Muscle layer of colon (tissue), 2 donors: ENCODE data around the gene ZNFX1.
A peak's percentile ranks its signal among the peaks of the same experiment; 100 is the strongest.

ENCODE experiments used
- H3K27ac ChIP-seq: one replicate; pipeline ENCODE4 v1.7.0; 2013; ENCODE audit warnings: low read depth, mild to moderate bottlenecking, low read length, moderate library complexity
- H3K27me3 ChIP-seq, 2 donors: one replicate each; pipeline ENCODE4 v1.7.0; 2013; ENCODE audit warnings: low read length in 2 of 2, mild to moderate bottlenecking in 2 of 2; ENCODE audit not compliant: insufficient read depth in 2 of 2, control insufficient read depth in 1 of 2
- H3K36me3 ChIP-seq: one replicate; pipeline ENCODE4 v1.7.0; 2013; ENCODE audit warnings: mild to moderate bottlenecking, low read length; ENCODE audit not compliant: insufficient read depth
- H3K4me1 ChIP-seq: one replicate; pipeline ENCODE4 v1.7.0; 2013; ENCODE audit warnings: mild to moderate bottlenecking, low read length; ENCODE audit not compliant: insufficient read depth
- H3K4me3 ChIP-seq, 2 donors: one replicate each; pipeline ENCODE4 v1.7.0; 2013; ENCODE audit warnings: low read length in 2 of 2, low read depth in 1 of 2, mild to moderate bottlenecking in 1 of 2, moderate library complexity in 1 of 2
- H3K9ac ChIP-seq: one replicate; pipeline ENCODE4 v1.7.0; 2013; ENCODE audit warnings: low read length
- H3K9me3 ChIP-seq: one replicate; pipeline ENCODE4 v1.7.0; 2013; ENCODE audit warnings: mild to moderate bottlenecking, low read length
- donor health status: abdominal sarcoma.
- donor health status: Adenocarcinoma of cecum.

Gene ZNFX1

GRCh38 chr20:49276161-49276960, 1.5 kb downstream of the ZNFX1 start:
- Histone ChIP-seq H3K4me1 (peaks cover 46% of the 10 kb centered on the region), H3K36me3 (peaks cover 36% of the 10 kb centered on the region), H3K27me3 (no peaks in the 10 kb centered on the region), H3K9ac (peak overlapping the region; percentile 60), H3K9me3 (peaks cover 8% of the 10 kb centered on the region), H3K27ac (peak overlapping the region; percentile 70), H3K4me3 (peak overlapping the region; percentile 8 to 94)

- peaks cover 39% of the 10 kb centered on the region for H3K4me1 ChIP-seq
- H3K27ac ChIP-seq, result no peak overlapping the region
- peaks cover 2% of the 10 kb centered on the region for H3K9me3 ChIP-seq
- peak overlapping the region in 1 of 2 donors; percentile 1 for H3K4me3 ChIP-seq
- peak overlapping the region; percentile 1 for H3K9ac ChIP-seq
- H3K27me3 ChIP-seq, result no peaks in the 10 kb centered on the region
- peaks cover 36% of the 10 kb centered on the region for H3K36me3 ChIP-seq
Observed at GRCh38 chr20:49275636-49276035, 2.2 kb downstream of the ZNFX1 start.

GRCh38 chr20:49275216-49275615, 2.6 kb downstream of the ZNFX1 start:
- Histone ChIP-seq H3K27ac (no peak overlapping the region), H3K9me3 (no peaks in the 10 kb centered on the region), H3K27me3 (no peaks in the 10 kb centered on the region), H3K4me1 (peaks cover 37% of the 10 kb centered on the region), H3K36me3 (peaks cover 36% of the 10 kb centered on the region), H3K4me3 (no peak overlapping the region), H3K9ac (no peak overlapping the region)

- Histone ChIP-seq H3K27ac (no peak overlapping the region), H3K4me1 (peaks cover 35% of the 10 kb centered on the region), H3K36me3 (peaks cover 39% of the 10 kb centered on the region), H3K4me3 (no peak overlapping the region), H3K9ac (no peak overlapping the region), H3K27me3 (no peaks in the 10 kb centered on the region), H3K9me3 (no peaks in the 10 kb centered on the region)
Observed at GRCh38 chr20:49273696-49274277, 4.1 kb downstream of the ZNFX1 start.

GRCh38 chr20:49272654-49273053, 5.2 kb downstream of the ZNFX1 start:
- Histone ChIP-seq H3K27ac (no peak overlapping the region), H3K4me3 (no peak overlapping the region), H3K9ac (no peak overlapping the region), H3K27me3 (no peaks in the 10 kb centered on the region), H3K4me1 (peaks cover 41% of the 10 kb centered on the region), H3K9me3 (no peaks in the 10 kb centered on the region), H3K36me3 (peaks cover 39% of the 10 kb centered on the region)

- H3K27me3 ChIP-seq, result no peaks in the 10 kb centered on the region
- H3K9ac ChIP-seq, result no peak overlapping the region
- H3K36me3 ChIP-seq, result peaks cover 42% of the 10 kb centered on the region
- no peak overlapping the region for H3K4me3 ChIP-seq
- H3K27ac ChIP-seq, result no peak overlapping the region
- H3K9me3 ChIP-seq, result no peaks in the 10 kb centered on the region
- H3K4me1 ChIP-seq, result peaks cover 28% of the 10 kb centered on the region
Observed at GRCh38 chr20:49270736-49271135, 7.1 kb downstream of the ZNFX1 start.

- Histone ChIP-seq H3K4me1 (peaks cover 22% of the 10 kb centered on the region), H3K9ac (no peak overlapping the region), H3K27me3 (no peaks in the 10 kb centered on the region), H3K36me3 (peaks cover 42% of the 10 kb centered on the region), H3K4me3 (no peak overlapping the region), H3K9me3 (no peaks in the 10 kb centered on the region), H3K27ac (no peak overlapping the region)
Observed at GRCh38 chr20:49270177-49270576, 7.7 kb downstream of the ZNFX1 start.

GRCh38 chr20:49268600-49269365, 9.1 kb downstream of the ZNFX1 start:
- no peak overlapping the region for H3K9ac ChIP-seq
- H3K9me3 ChIP-seq, result no peaks in the 10 kb centered on the region
- no peak overlapping the region for H3K4me3 ChIP-seq
- H3K27ac ChIP-seq, result no peak overlapping the region
- peaks cover 19% of the 10 kb centered on the region for H3K4me1 ChIP-seq
- no peaks in the 10 kb centered on the region for H3K27me3 ChIP-seq
- H3K36me3 ChIP-seq, result peaks cover 53% of the 10 kb centered on the region

GRCh38 chr20:49267327-49267726, 10.5 kb downstream of the ZNFX1 start:
- Histone ChIP-seq H3K27ac (no peak overlapping the region), H3K27me3 (no peaks in the 10 kb centered on the region), H3K4me1 (peaks cover 18% of the 10 kb centered on the region), H3K9ac (no peak overlapping the region), H3K4me3 (no peak overlapping the region), H3K36me3 (peaks cover 66% of the 10 kb centered on the region), H3K9me3 (no peaks in the 10 kb centered on the region)

GRCh38 chr20:49262444-49262843, 15.4 kb downstream of the ZNFX1 start:
- Histone ChIP-seq H3K36me3 (peaks cover 61% of the 10 kb centered on the region), H3K27me3 (no peaks in the 10 kb centered on the region), H3K9ac (no peak overlapping the region), H3K27ac (no peak overlapping the region), H3K4me1 (no peaks in the 10 kb centered on the region), H3K9me3 (no peaks in the 10 kb centered on the region), H3K4me3 (no peak overlapping the region)

GRCh38 chr20:49261173-49261572, 16.7 kb downstream of the ZNFX1 start:
- H3K36me3 ChIP-seq, result peaks cover 74% of the 10 kb centered on the region
- no peak overlapping the region for H3K27ac ChIP-seq
- H3K4me3 ChIP-seq, result no peak overlapping the region
- no peaks in the 10 kb centered on the region for H3K4me1 ChIP-seq
- no peaks in the 10 kb centered on the region for H3K9me3 ChIP-seq
- H3K9ac ChIP-seq, result no peak overlapping the region
- H3K27me3 ChIP-seq, result no peaks in the 10 kb centered on the region
